Activated CD8-positive, alpha-beta memory T cell treated with anti-CD3 and anti-CD28 coated beads, Interleukin-2, amount 50 U/mL, for 4 hours (primary cell): ENCODE results near the gene IFITM10.

Source experiments
- DNase-seq: peaks from one replicate; pipeline ENCODE4 v3.0.0-alpha.2; 2020

IFITM10 gene

GRCh38 chr11:1750481-1750839 is at the start of gene IFITM10:
IFITM10 (minus strand) TSS chr11:1750595; CDS start chr11:1750442, 153 bp downstream.
- no peak for DNase-seq

- no peak for DNase-seq
Observed at GRCh38 chr11:1797391-1798125, 47.2 kb upstream of the IFITM10 start.

- no peak for DNase-seq
Observed at GRCh38 chr11:1796413-1797011, 46.1 kb upstream of the IFITM10 start.

- no peak for DNase-seq
Observed at GRCh38 chr11:1793081-1793480, 42.7 kb upstream of the IFITM10 start.

GRCh38 chr11:1792461-1792860 is 42.1 kb upstream of the IFITM10 start:
- no peak for DNase-seq

DNA sequence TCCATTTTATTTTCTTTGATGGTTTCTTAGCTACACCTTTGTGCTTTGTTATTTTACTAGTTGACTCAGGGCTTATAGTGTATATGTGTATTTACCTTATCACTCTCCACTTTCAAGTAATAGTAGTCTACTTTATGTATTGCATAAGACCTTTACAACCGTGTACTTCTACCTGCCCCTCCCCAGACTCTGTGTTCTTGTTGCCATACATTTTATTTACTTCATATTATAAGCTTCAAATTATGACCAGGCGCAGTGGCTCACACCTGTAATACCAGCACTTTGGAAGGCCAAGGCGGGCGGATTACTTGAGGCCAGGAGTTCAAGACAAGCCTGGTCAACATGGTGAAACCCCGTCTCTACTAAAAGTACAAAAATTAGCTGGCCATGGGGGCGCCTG is 41.5 kb upstream of the IFITM10 start:
- no peak for DNase-seq

GRCh38 chr11:1786466-1786865 is 36.1 kb upstream of the IFITM10 start:
- no peak for DNase-seq

- no peak for DNase-seq
Observed at GRCh38 chr11:1785749-1786413, 35.5 kb upstream of the IFITM10 start.

DNA sequence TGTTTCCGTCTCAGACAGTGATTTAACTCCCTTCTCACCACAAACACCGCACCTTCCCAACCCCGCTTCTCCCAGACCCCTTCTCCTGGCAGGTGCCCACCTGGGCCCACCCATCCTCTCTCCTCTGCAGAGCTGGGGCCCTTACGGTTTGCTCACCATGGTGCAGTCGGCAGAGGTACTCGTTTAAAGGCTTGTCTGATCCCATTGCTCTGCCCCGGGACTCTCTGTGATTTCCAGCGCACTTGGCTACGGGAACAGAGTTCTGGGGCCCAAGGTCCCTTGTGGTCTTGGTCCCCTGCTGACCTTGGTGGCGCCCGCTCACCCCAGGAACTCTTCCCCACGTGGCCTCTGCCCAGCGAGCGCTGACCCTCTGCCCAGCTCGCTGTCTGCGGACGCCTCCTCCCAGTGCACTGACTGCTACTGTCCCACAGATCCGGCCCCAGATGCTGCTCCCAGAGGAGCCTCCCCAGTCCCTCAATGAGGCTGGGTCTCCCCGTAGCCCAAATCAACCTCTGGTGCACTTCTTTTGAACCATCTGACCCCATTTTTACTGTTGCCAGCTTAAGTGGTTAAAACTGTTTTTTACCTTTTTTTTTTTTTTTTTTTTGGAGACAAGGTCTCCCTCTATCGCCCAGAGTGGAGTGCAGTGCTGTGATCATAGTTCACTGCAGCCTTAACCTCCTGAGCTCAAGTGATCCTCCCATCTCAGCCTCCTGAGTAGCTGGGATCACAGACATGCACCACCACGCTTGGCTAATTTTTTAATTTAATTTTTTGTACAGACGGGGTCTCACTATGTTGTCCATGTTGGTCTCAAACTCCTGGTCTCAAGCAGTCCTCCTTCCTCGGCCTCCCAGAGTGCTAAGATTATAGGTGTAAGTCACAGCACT is 34.6 kb upstream of the IFITM10 start:
- DNase-seq: no peak

DNA sequence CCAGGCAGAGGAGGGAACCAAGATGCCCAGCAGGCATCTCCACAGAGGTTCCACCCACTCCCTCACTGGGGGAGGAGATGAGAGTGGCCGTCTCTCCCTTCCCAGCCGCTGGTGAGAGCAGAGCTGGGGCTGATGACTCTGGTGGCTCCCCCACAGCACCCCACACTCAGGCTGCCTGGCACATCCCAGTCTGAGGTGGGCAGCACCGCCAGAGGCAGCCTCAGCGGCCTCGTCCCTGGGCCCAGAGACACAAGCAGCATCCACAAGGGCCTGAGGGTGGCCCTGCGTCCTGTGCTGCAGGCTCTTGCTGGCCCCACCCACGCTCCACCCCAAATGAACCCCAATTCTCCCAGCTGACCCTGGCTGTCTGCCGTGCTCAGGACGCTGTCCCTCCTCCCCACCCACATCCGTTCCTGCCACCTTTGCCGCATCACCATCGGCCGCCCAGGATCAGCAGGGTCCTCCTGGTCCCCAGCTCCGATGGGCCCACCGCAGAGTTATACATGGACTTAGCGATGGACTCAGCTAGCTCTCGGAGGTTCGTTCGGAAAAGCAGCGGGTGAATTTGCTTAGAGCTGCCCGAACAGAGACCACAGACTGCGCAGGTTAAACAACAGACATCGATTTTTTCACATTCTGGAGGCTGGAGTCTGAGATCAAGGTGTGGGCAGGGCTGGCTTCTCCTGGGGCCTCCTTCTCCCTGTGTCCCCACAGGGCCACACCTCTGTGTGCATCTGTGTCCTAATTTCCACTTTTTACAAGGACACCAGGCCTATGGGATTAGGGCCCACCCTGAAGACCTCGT is 33.5 kb upstream of the IFITM10 start:
- DNase-seq: no peak

GRCh38 chr11:1782831-1783724 is 32.7 kb upstream of the IFITM10 start:
- DNase-seq: no peak

- DNase-seq: no peak
Observed at GRCh38 chr11:1782031-1782590, 31.7 kb upstream of the IFITM10 start.

- DNase-seq: no peak
Observed at GRCh38 chr11:1781593-1781975, 31.2 kb upstream of the IFITM10 start.

- DNase-seq: no peak
Observed at GRCh38 chr11:1780700-1781592, 30.6 kb upstream of the IFITM10 start.

DNA sequence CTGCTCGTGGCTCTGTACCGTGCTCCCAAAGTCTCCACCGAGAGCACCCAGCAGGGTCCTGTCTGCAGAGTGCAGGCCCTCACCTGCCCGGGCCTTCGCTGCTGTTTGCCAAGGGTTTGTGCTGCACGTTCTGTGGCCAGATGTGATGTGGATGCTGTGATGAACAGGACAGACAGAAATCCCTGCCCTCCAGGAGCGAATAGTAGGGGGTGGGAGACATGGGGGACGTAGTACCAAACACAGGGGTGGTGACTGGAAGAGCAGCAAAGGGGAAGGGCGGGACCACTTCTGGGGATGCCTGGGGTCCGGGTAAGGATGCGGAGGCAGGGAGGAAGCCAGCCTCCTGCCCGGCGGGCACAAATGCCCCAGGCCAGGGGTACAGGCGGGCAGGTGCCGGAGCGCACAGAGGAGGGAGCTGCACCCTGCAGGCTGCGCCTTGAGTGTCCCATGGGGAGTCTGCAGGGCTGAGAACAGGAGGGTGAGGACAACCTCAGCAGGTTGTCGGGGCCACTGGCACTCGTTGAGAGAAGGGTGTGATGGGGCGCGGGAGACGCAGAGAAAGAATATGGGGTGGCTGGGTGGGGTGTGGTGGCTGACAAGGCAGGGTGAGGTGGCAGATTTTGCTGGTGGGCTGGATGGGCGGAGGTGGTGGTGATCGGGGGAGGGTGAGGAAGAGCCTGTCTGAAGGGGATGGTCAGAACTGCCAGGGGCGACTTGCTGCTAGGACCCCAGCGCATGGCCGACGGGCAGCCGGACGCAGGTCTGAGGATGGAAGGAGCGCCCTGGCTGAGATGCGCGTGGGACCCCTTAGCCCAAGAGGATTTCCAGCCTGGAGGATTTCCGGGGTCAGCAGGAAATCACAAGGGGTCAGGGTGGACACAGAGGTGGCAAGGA is 29.7 kb upstream of the IFITM10 start:
- DNase-seq: no peak

- DNase-seq: no peak
Observed at GRCh38 chr11:1779034-1779805, 28.8 kb upstream of the IFITM10 start.

GRCh38 chr11:1778141-1778911 is 27.9 kb upstream of the IFITM10 start:
- DNase-seq: no peak
